Frontal cortex (tissue), 4 donors: ENCODE measurements around the gene MACROD1. TPM values are rescaled to one million over a fixed set of nuclear protein-coding genes. Genes with fewer than 3 reads are reported as not detected.

Source experiments
- DNase-seq, 2 donors: peaks; one replicate each; pipeline ENCODE4 v3.0.0; 2012; ENCODE audit warnings: low spot score in 2 of 2
- FAIRE-seq: peaks from 2 replicates; lab custom pipeline; 2012; peaks lifted over from hg19 to GRCh38; lab: Jason Lieb, UNC
- total RNA-seq: library from RNA; depleted of rRNA; stranded (reverse); fragments of >200 nt; gene quantifications from one replicate; pipeline ENCODE4 v1.2.3, GENCODE V29; 2014
- donor health status: control.
- donor health status: control.
- donor health status: control.

Gene MACROD1
- total RNA-seq, 1 donor from 2014 or later = 19.6 TPM

DNA sequence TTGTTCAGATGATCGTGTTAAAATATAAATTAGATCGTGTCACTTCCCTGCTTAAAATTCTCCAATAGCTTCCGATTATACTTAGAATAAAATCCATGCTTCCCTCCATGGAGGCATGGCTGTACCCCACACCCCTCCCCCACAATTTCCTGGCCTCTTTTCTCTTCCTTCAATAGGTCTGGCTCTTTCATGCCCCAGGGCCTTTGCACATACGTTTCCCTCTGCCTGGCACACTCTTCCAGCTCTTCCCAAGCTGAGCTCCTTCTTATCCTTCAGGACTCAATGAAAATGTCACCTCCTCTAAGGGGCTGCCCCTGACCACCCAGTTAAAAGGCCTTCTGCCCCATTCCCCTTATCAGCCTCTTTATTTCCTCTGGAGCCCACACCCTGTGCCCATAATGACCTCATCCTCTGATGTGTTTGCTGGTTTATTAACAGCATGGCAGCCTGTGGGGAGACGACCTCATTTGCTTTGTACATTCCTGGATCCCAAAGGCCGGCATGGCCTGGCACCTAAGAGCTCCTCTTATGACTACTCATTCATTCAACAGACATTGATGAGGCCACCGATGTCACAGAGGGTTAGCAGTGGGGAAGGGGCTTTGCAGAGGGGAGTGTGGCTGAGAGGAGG lies 139.2 kb downstream of the MACROD1 start:
- DNase-seq = no peak
- no peak for FAIRE-seq

GRCh38 chr11:64025205-64025604 lies 140.7 kb downstream of the MACROD1 start:
- DNase-seq = no peak
- FAIRE-seq = no peak

DNA sequence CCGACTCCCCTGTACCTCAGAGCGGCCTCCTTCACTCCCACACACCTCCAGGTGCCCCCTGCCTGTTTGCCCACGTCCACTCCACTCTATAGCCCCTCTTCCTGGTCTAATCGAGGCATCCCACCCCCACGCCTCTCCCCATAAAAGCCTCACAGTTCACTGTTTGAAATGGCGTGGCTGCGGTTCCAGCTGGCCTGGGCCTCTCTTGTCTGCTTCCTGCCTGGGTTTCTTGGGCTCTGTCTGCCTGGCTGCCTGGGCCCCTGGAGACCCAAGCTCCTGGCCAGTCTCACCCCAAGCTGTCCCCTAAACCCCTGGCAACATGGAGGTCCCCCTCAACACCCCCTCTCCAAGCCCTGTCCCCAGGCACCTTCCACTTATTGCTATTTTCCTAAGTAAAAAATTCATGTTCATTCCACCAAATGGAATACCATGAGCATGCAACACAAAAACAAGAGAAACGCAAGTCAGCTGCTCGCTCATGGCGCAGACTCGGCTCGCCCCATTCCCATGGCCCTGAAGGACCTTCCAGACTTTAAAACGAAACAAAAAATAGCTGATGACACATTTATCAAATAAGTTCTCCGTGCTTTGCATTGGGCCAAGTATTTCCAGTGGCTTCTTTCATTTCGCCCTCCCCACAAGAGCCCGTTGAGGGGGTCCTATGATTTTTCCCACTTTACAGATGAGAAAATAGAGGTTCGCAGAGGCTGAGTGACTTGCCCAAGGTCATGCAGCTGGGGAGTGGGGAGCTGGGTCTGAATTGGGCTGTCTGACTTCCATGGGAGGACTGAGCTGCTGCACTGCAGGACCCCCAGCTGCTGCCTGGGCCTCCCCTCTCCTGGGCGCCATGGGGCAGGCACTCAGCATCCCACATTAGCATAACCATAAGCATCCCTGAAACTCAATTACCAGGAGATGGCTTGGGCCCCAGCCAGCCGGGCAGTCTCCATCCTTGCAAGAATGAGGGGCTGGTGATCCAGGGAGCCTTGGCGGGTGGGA lies 141.9 kb downstream of the MACROD1 start:
- DNase-seq (no peak), FAIRE-seq (no peak)

DNA sequence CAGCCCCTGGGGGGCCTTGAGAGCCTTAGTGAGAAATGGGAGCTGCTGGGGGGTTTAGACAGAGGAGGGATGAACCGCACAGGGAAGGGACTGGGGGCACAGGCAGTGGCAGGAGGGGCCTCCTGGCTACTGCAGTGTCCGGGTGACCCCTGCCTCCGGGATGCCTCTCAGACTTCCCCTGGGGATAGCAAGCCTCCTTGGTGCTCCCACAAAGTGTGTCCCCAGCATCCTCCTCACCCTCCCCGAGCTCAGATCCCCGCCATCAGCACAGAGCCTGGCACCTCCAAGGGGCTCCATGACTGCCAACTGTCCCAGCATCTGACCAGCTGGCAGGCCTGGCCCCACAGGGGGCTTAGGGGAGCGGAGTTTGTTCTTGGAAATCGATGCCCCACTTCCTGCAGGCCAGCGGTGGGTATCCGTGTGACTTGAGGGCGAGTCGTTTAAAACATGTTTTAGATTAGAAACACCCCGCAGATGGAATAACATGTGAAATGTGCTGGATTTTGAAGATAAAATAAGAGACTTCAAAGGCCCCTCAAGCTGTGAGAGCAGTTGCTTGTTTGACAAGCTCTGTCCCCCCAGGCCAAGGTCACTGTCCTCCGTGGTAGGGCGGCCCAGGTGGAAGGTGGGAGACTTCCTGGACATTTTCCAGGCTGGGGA lies 143.7 kb downstream of the MACROD1 start:
- no peak for FAIRE-seq
- no peak for DNase-seq

- DNase-seq (no peak), FAIRE-seq (no peak)
Observed at GRCh38 chr11:64021757-64022093, 144.2 kb downstream of the MACROD1 start.

DNA sequence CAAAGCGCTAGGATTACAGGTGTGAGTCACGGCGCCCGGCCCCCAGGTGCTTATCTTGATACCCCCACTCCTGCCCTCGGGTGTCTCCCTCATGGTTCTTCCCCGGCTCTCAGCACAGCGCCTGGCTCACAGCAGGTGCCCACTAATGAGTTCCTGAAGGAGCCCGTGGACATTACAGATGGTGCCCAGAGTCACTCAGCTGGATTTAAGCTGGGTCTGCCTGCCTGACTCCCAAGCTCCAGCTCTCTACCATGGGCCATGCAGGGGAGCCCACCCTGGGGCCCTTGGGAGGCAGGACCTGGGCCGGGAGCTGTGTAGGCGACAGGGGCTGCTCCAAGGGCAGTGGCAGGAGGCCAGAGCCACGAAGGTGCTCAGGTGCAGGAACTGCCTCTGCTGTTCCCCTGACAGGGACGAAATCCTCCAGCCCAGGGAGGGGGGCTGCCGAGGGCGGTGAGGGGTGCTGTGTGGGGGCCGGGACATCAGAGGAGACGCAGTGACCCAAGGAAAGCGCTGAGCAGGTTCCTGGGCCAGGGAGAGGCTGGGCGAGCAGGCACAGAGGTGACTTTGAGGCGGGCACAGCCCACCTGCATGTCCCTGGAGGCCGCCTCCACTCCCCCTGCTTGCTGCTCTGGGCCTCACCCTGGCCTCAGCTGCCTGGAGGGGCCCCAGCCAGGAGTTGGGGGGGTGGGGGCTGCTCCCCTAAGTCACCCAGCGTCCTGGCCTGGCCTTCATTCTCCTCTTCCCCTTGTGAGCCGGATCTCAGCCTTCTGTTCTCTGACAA lies 144.7 kb downstream of the MACROD1 start:
- no peak for DNase-seq
- no peak for FAIRE-seq

GRCh38 chr11:64019106-64020037 lies 146.5 kb downstream of the MACROD1 start:
- DNase-seq (no peak), FAIRE-seq (no peak)

DNA sequence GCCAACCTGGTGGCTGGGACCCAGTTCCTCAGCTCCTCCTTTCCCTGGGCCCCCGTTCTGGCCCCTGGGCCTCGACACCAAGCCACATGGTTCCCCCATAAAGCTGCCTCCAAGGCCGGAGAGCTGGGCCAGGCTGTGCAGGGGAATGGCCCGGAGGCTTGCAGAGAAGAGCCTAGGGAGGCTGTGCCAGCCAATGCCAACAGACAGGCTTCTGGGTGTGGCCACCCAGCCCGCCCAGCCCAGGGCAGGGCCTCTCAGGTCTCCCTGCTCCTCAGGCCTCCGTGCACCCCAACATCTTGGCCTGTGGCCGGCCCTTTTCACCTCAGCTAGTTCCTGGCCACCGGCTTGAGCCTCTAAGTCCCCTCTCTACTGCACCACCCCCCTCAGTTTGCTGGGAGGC lies 147.6 kb downstream of the MACROD1 start:
- FAIRE-seq (no peak), DNase-seq (no peak)

GRCh38 chr11:64017945-64018224 lies 148.0 kb downstream of the MACROD1 start:
- DNase-seq (no peak), FAIRE-seq (no peak)

- DNase-seq = no peak
- FAIRE-seq = no peak
Observed at GRCh38 chr11:64015935-64016845, 149.7 kb downstream of the MACROD1 start.

DNA sequence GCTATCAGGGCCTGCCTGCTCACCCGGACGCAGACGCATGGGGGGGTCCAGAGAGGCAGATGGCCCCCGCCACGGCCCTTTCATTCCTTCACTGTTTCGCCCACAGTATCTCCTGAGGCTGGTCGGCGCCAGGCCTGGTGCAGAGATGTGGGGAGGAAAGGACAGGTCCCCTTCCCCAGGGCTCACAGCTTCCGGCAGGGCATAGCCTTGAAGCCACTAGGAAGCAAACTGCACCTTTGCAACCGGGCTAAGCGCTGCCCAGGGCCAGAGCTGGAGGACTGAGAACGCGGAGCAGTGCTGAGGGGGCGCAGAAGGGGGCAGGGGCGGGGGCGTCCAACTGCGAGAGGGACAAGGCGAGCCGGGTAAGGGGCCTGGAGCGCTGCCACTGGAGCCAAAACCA lies 150.4 kb downstream of the MACROD1 start:
- DNase-seq (no peak), FAIRE-seq (no peak)

DNA sequence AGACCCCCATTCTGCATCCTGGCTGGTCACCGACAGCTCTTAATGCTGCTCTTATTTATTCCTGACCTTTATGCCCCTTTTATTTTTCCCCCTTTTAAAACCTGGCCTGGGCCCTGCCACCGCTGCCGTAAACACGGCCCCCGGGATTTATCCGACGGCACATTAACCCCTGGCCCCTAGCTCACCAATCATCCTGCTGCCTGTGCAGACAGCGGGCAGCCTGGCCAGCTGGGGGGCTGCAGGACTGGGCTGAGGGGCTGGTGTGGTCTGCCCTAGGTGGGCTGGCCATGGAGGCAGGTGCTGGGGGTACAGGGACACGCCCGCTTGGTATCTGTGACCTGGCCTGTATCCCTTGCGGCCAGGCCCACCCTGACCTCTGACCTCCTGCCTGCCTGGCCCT lies 151.6 kb downstream of the MACROD1 start:
- no peak for DNase-seq

GRCh38 chr11:64013141-64013896 lies 152.6 kb downstream of the MACROD1 start:
- no peak for FAIRE-seq

More for the DNA sequence above, 151.6 kb downstream of the MACROD1 start:
- no peak for FAIRE-seq

DNA sequence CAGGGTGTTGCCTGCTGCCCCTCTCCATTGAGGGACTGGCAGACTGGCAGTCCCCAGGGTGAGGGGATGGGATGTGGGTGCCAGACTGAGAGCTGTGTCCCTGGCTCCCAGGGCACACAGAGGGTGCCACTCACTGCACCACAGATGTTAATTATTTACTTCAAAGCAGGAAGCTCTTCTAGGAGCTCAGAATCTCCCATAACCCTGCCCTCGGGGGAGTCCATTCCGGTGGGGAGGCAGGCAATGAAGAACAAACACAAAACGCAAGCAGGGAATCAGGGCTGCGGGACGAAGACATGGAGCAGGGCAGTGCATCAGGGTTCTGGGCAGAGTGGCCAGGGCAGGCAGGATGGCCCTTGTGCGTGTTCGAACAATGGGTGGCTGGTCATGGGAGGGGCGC lies 154.5 kb downstream of the MACROD1 start:
- FAIRE-seq (no peak), DNase-seq (no peak)

More at GRCh38 chr11:64013141-64013896, 152.6 kb downstream of the MACROD1 start:
- DNase-seq = no peak

DNA sequence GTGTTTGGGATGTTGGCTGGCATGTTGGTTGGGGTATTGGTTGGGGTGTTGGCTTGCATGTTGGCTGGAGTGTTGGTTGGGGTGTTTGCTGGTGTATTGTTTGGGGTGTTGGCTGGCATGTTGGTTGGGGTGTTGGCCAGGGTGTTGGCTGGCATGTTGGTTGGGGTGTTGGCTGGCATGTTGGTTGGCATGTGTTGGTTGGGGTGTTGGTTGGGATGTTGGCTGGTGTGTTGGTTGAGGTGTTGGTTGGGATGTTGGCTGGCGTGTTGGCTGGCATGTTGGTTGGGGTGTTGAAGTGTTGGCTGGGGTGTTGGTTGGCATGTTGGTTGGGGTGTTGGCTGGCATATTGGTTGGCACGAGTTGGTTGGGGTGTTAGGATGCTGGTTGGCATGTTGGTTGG lies 155.1 kb downstream of the MACROD1 start:
- no peak for DNase-seq
- no peak for FAIRE-seq

DNA sequence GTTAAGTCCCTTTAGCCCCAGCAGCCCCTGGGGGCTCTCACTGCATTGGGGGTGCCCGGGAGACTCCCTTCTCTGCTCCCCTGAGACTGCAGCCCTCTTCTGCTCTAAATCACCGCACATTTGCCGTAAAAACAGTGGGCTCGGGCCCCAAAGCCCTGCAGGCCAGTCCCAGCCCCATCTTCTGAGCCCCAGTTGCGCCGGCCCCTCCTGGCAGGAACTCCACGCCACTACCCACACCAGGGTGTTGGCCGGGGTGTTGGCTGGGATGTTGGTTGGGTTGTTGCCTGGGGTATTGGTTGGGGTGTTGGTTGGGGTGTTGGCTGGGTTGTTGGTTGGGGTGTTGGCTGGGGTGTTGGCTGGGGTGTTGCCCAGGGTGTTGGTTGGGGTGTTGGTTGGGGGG lies 156.2 kb downstream of the MACROD1 start:
- DNase-seq = no peak
- no peak for FAIRE-seq

DNA sequence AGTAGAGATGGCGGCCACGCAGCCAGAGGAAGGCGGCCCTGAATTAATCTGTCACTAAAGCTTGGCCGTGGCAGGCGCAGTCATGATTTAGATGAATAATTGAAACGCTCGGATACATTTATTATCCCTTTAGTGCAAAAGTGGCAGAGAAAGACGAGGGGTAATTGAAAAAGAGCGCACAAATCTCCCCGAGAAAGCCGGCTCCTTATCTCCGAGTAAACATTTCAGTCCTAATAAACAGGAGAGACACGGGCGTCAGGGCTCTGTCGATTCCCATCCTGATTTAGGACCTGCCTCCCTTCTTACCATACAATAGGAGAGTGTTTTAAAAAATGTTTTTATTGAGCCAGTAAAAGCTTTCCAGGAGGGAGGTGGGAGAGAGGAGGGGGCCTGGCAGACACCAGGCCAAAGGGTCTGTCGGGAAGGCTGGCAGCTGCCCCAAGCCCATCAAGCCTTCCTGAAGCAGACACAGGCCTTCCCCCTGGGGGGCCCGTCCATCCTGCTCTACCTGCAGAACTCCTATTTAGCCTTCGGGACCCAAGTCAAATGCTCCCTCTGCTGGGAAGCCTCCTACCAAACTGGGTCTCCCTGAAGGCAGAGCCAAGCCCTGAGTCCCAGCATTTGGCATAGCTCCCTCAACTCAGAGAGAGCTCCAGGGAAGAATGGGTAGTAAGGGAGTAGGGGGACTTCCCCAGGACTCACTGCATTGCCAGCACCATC lies 156.8 kb downstream of the MACROD1 start:
- FAIRE-seq = no peak
- DNase-seq = no peak
